Measurements from ENCODE around the gene AK1. TPM values are rescaled to one million over a fixed set of nuclear protein-coding genes. Genes with fewer than 3 reads are reported as not detected.
A peak's percentile ranks its signal among the peaks of the same experiment; 100 is the strongest.

The AK1 gene
- total and polyA plus RNA-seq, 2 experiments from 2014 or later, result 16.2 to 35.5 TPM

- Histone ChIP-seq H2AFZ (no peak overlapping the region), H3K79me2 (replicated peaks; ENCODE audit: insufficient read depth) (no peaks in the 10 kb centered on the region), H3K4me1 (ENCODE audit: insufficient read depth) (peaks cover 8% of the 10 kb centered on the region; the same call in 1 of the 2 replicates), H3K9me2 (ENCODE audit: insufficient read depth) (no peaks in the 10 kb centered on the region), H3K27me3 (ENCODE audit: insufficient read depth) (0 out of 2 replicates have a peak, but pooled peaks cover 7% of the 10 kb centered on the region), H3K4me2 (no peak overlapping the region), H3F3A (replicated peaks; ENCODE audit: low read depth) (peaks cover 18% of the 10 kb centered on the region; the same call in 1 of the 2 replicates), H3K27ac (ENCODE audit: low read depth) (no peak overlapping the region), H3K36me3 (ENCODE audit: insufficient read depth) (no peaks in the 10 kb centered on the region), H3K4me3 (no peak overlapping the region), H4K20me1 (replicated peaks; ENCODE audit: insufficient read depth) (peaks cover 19% of the 10 kb centered on the region)
- Mint-ChIP-seq H3K4me1 (peaks cover 19% of the 10 kb centered on the region), H3K4me3 (no peak overlapping the region), H3K27me3 (ENCODE audit: insufficient read depth, low read depth, poor library complexity) (peaks cover 17% of the 10 kb centered on the region), H3K9me3 (no peaks in the 10 kb centered on the region), H3K27ac (no peak overlapping the region), H3K36me3 (ENCODE audit: low read depth) (no peaks in the 10 kb centered on the region)
- ATAC-seq (peak; percentile 38), DNase-seq (ENCODE audit: low spot score) (peak; percentile 68)
- TF ChIP-seq EZH2 (IDR thresholded peaks at IDR 0.05; ENCODE audit: low read depth, unreplicated experiment) (no peak), JUNB (IDR thresholded peaks at IDR 0.05; ENCODE audit: unreplicated experiment) (no peak), EZH2phosphoT487 (IDR thresholded peaks at IDR 0.05; ENCODE audit: unreplicated experiment) (no peak)
- TF ChIP-seq, protein P1, sequence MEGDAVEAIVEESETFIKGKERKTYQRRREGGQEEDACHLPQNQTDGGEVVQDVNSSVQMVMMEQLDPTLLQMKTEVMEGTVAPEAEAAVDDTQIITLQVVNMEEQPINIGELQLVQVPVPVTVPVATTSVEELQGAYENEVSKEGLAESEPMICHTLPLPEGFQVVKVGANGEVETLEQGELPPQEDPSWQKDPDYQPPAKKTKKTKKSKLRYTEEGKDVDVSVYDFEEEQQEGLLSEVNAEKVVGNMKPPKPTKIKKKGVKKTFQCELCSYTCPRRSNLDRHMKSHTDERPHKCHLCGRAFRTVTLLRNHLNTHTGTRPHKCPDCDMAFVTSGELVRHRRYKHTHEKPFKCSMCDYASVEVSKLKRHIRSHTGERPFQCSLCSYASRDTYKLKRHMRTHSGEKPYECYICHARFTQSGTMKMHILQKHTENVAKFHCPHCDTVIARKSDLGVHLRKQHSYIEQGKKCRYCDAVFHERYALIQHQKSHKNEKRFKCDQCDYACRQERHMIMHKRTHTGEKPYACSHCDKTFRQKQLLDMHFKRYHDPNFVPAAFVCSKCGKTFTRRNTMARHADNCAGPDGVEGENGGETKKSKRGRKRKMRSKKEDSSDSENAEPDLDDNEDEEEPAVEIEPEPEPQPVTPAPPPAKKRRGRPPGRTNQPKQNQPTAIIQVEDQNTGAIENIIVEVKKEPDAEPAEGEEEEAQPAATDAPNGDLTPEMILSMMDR (conservative IDR thresholded peaks at IDR 0.05; ENCODE audit: low read depth in 2 of 2), result peak; percentile 40 to 66; a peak in 3 of 4 replicates
These were observed 41.0 kb upstream of the AK1 start for GRCh38 chr9:127918183-127919107.

GRCh38 chr9:127917603-127918002 is 40.1 kb upstream of the AK1 start:
- no peak overlapping the region for H3K4me3 ChIP-seq
- H3K27ac ChIP-seq (ENCODE audit: low read depth), result no peak overlapping the region
- no peaks in the 10 kb centered on the region for H3K9me3 Mint-ChIP-seq
- 0 out of 3 replicates have a peak, but pooled peaks cover 5% of the 10 kb centered on the region for H3K36me3 Mint-ChIP-seq (ENCODE audit: low read depth)
- peaks cover 8% of the 10 kb centered on the region; the same call in 1 of the 2 replicates for H3K4me1 ChIP-seq (ENCODE audit: insufficient read depth)
- 0 out of 2 replicates have a peak, but pooled peaks cover 7% of the 10 kb centered on the region for H3K27me3 ChIP-seq (ENCODE audit: insufficient read depth)
- H3K27ac Mint-ChIP-seq, result no peak overlapping the region
- H3F3A ChIP-seq (replicated peaks; ENCODE audit: low read depth), result peaks cover 15% of the 10 kb centered on the region; the same call in 1 of the 2 replicates
- no peaks in the 10 kb centered on the region for H3K9me2 ChIP-seq (ENCODE audit: insufficient read depth)
- no peak overlapping the region for H3K4me3 Mint-ChIP-seq
- ATAC-seq (no peak), DNase-seq (ENCODE audit: low spot score) (no peak)
- peaks cover 13% of the 10 kb centered on the region for H4K20me1 ChIP-seq (replicated peaks; ENCODE audit: insufficient read depth)
- no peaks in the 10 kb centered on the region for H3K79me2 ChIP-seq (replicated peaks; ENCODE audit: insufficient read depth)
- H3K27me3 Mint-ChIP-seq (ENCODE audit: insufficient read depth, low read depth, poor library complexity), result peaks cover 18% of the 10 kb centered on the region
- no peak overlapping the region for H2AFZ ChIP-seq
- no peak overlapping the region; the same call in 1 of the 2 replicates for H3K4me2 ChIP-seq
- H3K4me1 Mint-ChIP-seq, result peaks cover 19% of the 10 kb centered on the region
- no peaks in the 10 kb centered on the region for H3K36me3 ChIP-seq (ENCODE audit: insufficient read depth)
- TF ChIP-seq EZH2 (IDR thresholded peaks at IDR 0.05; ENCODE audit: low read depth, unreplicated experiment), result no peak
- TF ChIP-seq REST (IDR thresholded peaks at IDR 0.05; ENCODE audit: unreplicated experiment), result no peak
- TF ChIP-seq POLR2AphosphoS5 (IDR thresholded peaks at IDR 0.05; ENCODE audit: low read depth), result no peak
- no peak for TF ChIP-seq STAT1 (IDR thresholded peaks at IDR 0.05; ENCODE audit: unreplicated experiment)
- TF ChIP-seq NANOG (IDR thresholded peaks at IDR 0.05; ENCODE audit: borderline replicate concordance), result no peak
- no peak for TF ChIP-seq ETS1 (IDR thresholded peaks at IDR 0.05)
- TF ChIP-seq, protein P1 (conservative IDR thresholded peaks at IDR 0.05; ENCODE audit: low read depth in 2 of 2), result no peak
- no peak for TF ChIP-seq ZNF114 (CRISPR knock-in tag; IDR thresholded peaks at IDR 0.05)
- TF ChIP-seq JUNB (IDR thresholded peaks at IDR 0.05; ENCODE audit: unreplicated experiment), result no peak

All from GM23338 (cell line).